C4-2B (cell line): ENCODE data around the gene GAL3ST1.

ENCODE experiments used
- CTCF ChIP-seq: fragments of 450-650 bp; conservative IDR thresholded peaks from 2 replicates; pipeline ENCODE4 v1.5.1; 2017; ENCODE audit warnings: mild to moderate bottlenecking
- ZFX ChIP-seq: fragments of 450-650 bp; IDR thresholded peaks from 2 replicates; pipeline ENCODE4 v1.6.1; 2017

- no peak for TF ChIP-seq CTCF
- no peak for TF ChIP-seq ZFX
Observed at GRCh38 chr22:30564045-30564760, 10.3 kb downstream of the GAL3ST1 start.
